H1 (cell line): ENCODE results near the gene LRRC49. TPM values are rescaled to one million over a fixed set of nuclear protein-coding genes. Genes with fewer than 3 reads are reported as not detected.

Source experiments
- CTCF ChIA-PET: fragments of 300-600 bp; sonication (Branson Sonifier 250); formaldehyde crosslinking; loops from one replicate; lab custom pipeline; 2021; ENCODE audit not compliant: partially characterized antibody; lab: Charles Lee
- POLR2A ChIA-PET: fragments of 300-600 bp; sonication (Branson Sonifier 250); formaldehyde crosslinking; loops from one replicate; lab custom pipeline; 2021; ENCODE audit warnings: inconsistent platforms; ENCODE audit not compliant: partially characterized antibody; lab: Charles Lee
- DNase-seq, 2 experiments: peaks; one replicate each; pipeline versions ENCODE4 v3.0.0 to v3.0.0-alpha.2; 2010 to 2022; ENCODE audit warnings: low spot score in 2 of 2, low read depth in 1 of 2, mixed read lengths in 1 of 2
- FAIRE-seq: peaks from 2 replicates; lab custom pipeline; 2011; peaks lifted over from hg19 to GRCh38; lab: Jason Lieb, UNC
- H2AFZ ChIP-seq: 2 replicates; pipeline ENCODE4 v1.8.1; 2012; ENCODE audit warnings: low read length, inconsistent platforms
- H2AK5ac ChIP-seq: 2 replicates; pipeline ENCODE4 v1.6.1; 2013; ENCODE audit warnings: low read depth, low read length
- H2BK120ac ChIP-seq: replicated peaks from 2 replicates; pipeline ENCODE3; 2013; ENCODE audit warnings: low read depth, low read length, inconsistent platforms
- H2BK12ac ChIP-seq: 2 replicates; pipeline ENCODE4 v1.6.1; 2013; ENCODE audit warnings: low read depth, low read length
- H2BK15ac ChIP-seq: 2 replicates; pipeline ENCODE4 v1.6.1; 2013; ENCODE audit warnings: low read length
- H2BK20ac ChIP-seq: 2 replicates; pipeline ENCODE4 v1.6.1; 2013; ENCODE audit warnings: low read length
- H2BK5ac ChIP-seq: 2 replicates; pipeline ENCODE4 v1.6.1; 2013; ENCODE audit warnings: low read depth, low read length
- H3K14ac ChIP-seq: 2 replicates; pipeline ENCODE4 v1.6.1; 2013; ENCODE audit warnings: inconsistent platforms; ENCODE audit not compliant: insufficient read length
- H3K18ac ChIP-seq: 2 replicates; pipeline ENCODE4 v1.6.1; 2013; ENCODE audit warnings: low read length; ENCODE audit errors: extremely low read depth
- H3K23ac ChIP-seq: 2 replicates; pipeline ENCODE4 v1.6.1; 2013; ENCODE audit warnings: inconsistent platforms; ENCODE audit not compliant: insufficient read length
- H3K23me2 ChIP-seq: 2 replicates; pipeline ENCODE4 v1.6.1; 2013; ENCODE audit warnings: low read depth, low read length
- H3K27ac ChIP-seq: 2 replicates; pipeline ENCODE4 v1.6.1; 2011; ENCODE audit warnings: low read depth, low read length, inconsistent platforms
- H3K27me3 ChIP-seq, 4 experiments: replicated peaks in 1 of 4; 1 replicate in 1 of 4; 2 replicates in 3 of 4; pipeline versions ENCODE4 v1.6.1 to v1.8.1; 2011 to 2013; ENCODE audit warnings: low read length in 3 of 4, mild to moderate bottlenecking in 3 of 4, inconsistent platforms in 2 of 4, mixed read lengths in 2 of 4, moderate library complexity in 1 of 4; ENCODE audit not compliant: control insufficient read depth in 3 of 4, insufficient read depth in 3 of 4; ENCODE audit errors: extremely low read depth in 1 of 4
- H3K36me3 ChIP-seq, 4 experiments: 2 replicates each; pipeline versions ENCODE4 v1.6.1 to v1.8.1; 2011 to 2013; ENCODE audit warnings: mild to moderate bottlenecking in 4 of 4, low read length in 3 of 4, moderate library complexity in 2 of 4, control low read depth in 1 of 4, inconsistent platforms in 1 of 4; ENCODE audit not compliant: insufficient read depth in 4 of 4, control insufficient read depth in 2 of 4
- H3K4ac ChIP-seq: replicated peaks from 2 replicates; pipeline ENCODE3; 2013; ENCODE audit warnings: low read length, low read depth, mixed read lengths, inconsistent platforms; ENCODE audit not compliant: insufficient read length
- H3K4me1 ChIP-seq, 4 experiments: replicated peaks in 1 of 4; 1 replicate in 1 of 4; 2 replicates in 3 of 4; pipeline versions ENCODE4 v1.6.1 to v1.8.1; 2011 to 2013; ENCODE audit warnings: low read length in 3 of 4, inconsistent platforms in 2 of 4, mixed read lengths in 1 of 4; ENCODE audit not compliant: insufficient read depth in 4 of 4, control insufficient read depth in 3 of 4
- H3K4me2 ChIP-seq, 2 experiments: 2 replicates each; pipeline versions ENCODE4 v1.6.1 to v1.8.1; 2011 to 2013; ENCODE audit warnings: low read depth in 2 of 2, low read length in 2 of 2, control low read depth in 1 of 2, inconsistent platforms in 1 of 2, mild to moderate bottlenecking in 1 of 2; ENCODE audit not compliant: insufficient read depth in 1 of 2
- H3K4me3 ChIP-seq, 4 experiments: fragments of 200-600, 300-600 bp in 1 of 4; sonication (generic), shearing (Covaris generic), sonication (Bioruptor Twin) in 1 of 4; 2 replicates each; pipeline versions ENCODE4 v1.5.1 to v1.8.1; 2011 to 2016; ENCODE audit warnings: low read length in 4 of 4, low read depth in 3 of 4, control low read depth in 2 of 4, inconsistent platforms in 2 of 4, mild to moderate bottlenecking in 2 of 4, mixed read lengths in 1 of 4, moderate library complexity in 1 of 4; ENCODE audit not compliant: insufficient read depth in 2 of 4; ENCODE audit errors: extremely low read depth in 1 of 4
- H3K56ac ChIP-seq: replicated peaks from 2 replicates; pipeline ENCODE3; 2013; ENCODE audit warnings: low read depth, mild to moderate bottlenecking, mixed read lengths, low read length, inconsistent platforms; ENCODE audit not compliant: insufficient read length
- H3K79me1 ChIP-seq: 2 replicates; pipeline ENCODE4 v1.6.1; 2013; ENCODE audit warnings: low read depth, low read length, control low read depth
- H3K79me2 ChIP-seq, 2 experiments: 2 replicates each; pipeline versions ENCODE4 v1.6.1 to v1.8.1; 2012 to 2013; ENCODE audit warnings: low read length in 2 of 2, mild to moderate bottlenecking in 2 of 2, inconsistent platforms in 1 of 2; ENCODE audit not compliant: insufficient read depth in 2 of 2, control insufficient read depth in 1 of 2
- H3K9ac ChIP-seq, 4 experiments: replicated peaks in 1 of 4; 1 replicate in 1 of 4; 2 replicates in 3 of 4; pipeline versions ENCODE4 v1.6.1 to v1.8.1; 2011 to 2013; ENCODE audit warnings: low read depth in 3 of 4, low read length in 3 of 4, control low read depth in 2 of 4, mild to moderate bottlenecking in 2 of 4, moderate library complexity in 2 of 4, inconsistent platforms in 1 of 4; ENCODE audit errors: extremely low read depth in 1 of 4
- H3K9me3 ChIP-seq, 2 experiments: 2 replicates each; pipeline versions ENCODE4 v1.6.1 to v1.8.1; 2012 to 2013; ENCODE audit warnings: mild to moderate bottlenecking in 2 of 2, moderate library complexity in 2 of 2, control low read depth in 1 of 2, inconsistent platforms in 1 of 2, low read depth in 1 of 2, low read length in 1 of 2, mixed read lengths in 1 of 2; ENCODE audit not compliant: insufficient read depth in 2 of 2
- H4K20me1 ChIP-seq, 2 experiments: replicated peaks in 1 of 2; 2 replicates each; pipeline versions ENCODE3 to v1.8.1; 2011 to 2013; ENCODE audit warnings: inconsistent platforms in 2 of 2, low read length in 2 of 2, mild to moderate bottlenecking in 1 of 2; ENCODE audit not compliant: insufficient read depth in 2 of 2, control insufficient read depth in 1 of 2
- H4K5ac ChIP-seq: 2 replicates; pipeline ENCODE4 v1.6.1; 2013; ENCODE audit warnings: low read length, low read depth, mixed read lengths, inconsistent platforms; ENCODE audit not compliant: insufficient read length
- H4K8ac ChIP-seq: 2 replicates; pipeline ENCODE4 v1.8.0; 2013; ENCODE audit warnings: mild to moderate bottlenecking, moderate library complexity, low read length, inconsistent platforms; ENCODE audit not compliant: insufficient read depth; ENCODE audit errors: extremely low read depth
- H4K91ac ChIP-seq: replicated peaks from 2 replicates; pipeline ENCODE3; 2013; ENCODE audit warnings: low read length, mixed read lengths, inconsistent platforms; ENCODE audit not compliant: insufficient read length
- CBX8 ChIP-seq: fragments of 300-800, 300-1000 bp; sonication (generic); IDR thresholded peaks from 2 replicates; pipeline ENCODE4 v1.7.1; 2016; ENCODE audit warnings: low read depth, low read length, borderline replicate concordance
- CEBPB ChIP-seq: IDR thresholded peaks from 2 replicates; pipeline ENCODE4 v1.6.1; 2012; ENCODE audit warnings: low read depth, low read length
- EP300 ChIP-seq, 2 experiments: IDR thresholded peaks; 1 replicate in 1 of 2; 2 replicates in 1 of 2; pipeline ENCODE4 v1.6.1; 2011 to 2012; ENCODE audit warnings: low read depth in 2 of 2, low read length in 2 of 2, mild to moderate bottlenecking in 2 of 2, borderline replicate concordance in 1 of 2, inconsistent platforms in 1 of 2, moderate library complexity in 1 of 2
- MAFK ChIP-seq: IDR thresholded peaks from 2 replicates; pipeline ENCODE4 v1.6.1; 2012; ENCODE audit warnings: low read depth, mild to moderate bottlenecking, improper control_type of control experiment, low read length
- POLR2A ChIP-seq, 2 experiments: IDR thresholded peaks; 1 replicate in 1 of 2; 2 replicates in 1 of 2; pipeline ENCODE4 v1.6.1; 2011; ENCODE audit warnings: low read depth in 2 of 2, low read length in 2 of 2, mild to moderate bottlenecking in 2 of 2; ENCODE audit errors: control extremely low read depth in 1 of 2
- RAD21 ChIP-seq, 2 experiments: IDR thresholded peaks in 1 of 2; conservative IDR thresholded peaks in 1 of 2; 2 replicates each; pipeline ENCODE4 v1.6.1; 2011; ENCODE audit warnings: low read depth in 2 of 2, low read length in 2 of 2, improper control_type of control experiment in 1 of 2, inconsistent platforms in 1 of 2, mild to moderate bottlenecking in 1 of 2, moderate library complexity in 1 of 2
- SAP30 ChIP-seq: fragments of 300-600 bp; sonication (generic); IDR thresholded peaks from 2 replicates; pipeline ENCODE4 v1.7.1; 2012; ENCODE audit warnings: low read length, moderate library complexity, mild to moderate bottlenecking, inconsistent platforms; ENCODE audit not compliant: insufficient read depth, insufficient replicate concordance
- SIRT6 ChIP-seq: IDR thresholded peaks from one replicate; pipeline ENCODE4 v1.7.1; 2012; ENCODE audit warnings: low read length, inconsistent platforms
- SRF ChIP-seq: IDR thresholded peaks from 2 replicates; pipeline ENCODE4 v1.6.1; 2011; ENCODE audit warnings: mild to moderate bottlenecking, low read depth, low read length, moderate library complexity
- WGBS, 2 experiments: shearing (Covaris generic) in 1 of 2; methylation state at CpG; one replicate each; pipeline versions ENCODE4 v1.1.6 to v1.1.7; 2013 to 2015; ENCODE audit warnings: low lambda C conversion rate in 2 of 2, mixed read lengths in 2 of 2, inconsistent platforms in 1 of 2, low coverage in 1 of 2, missing lambda C conversion rate in 1 of 2; ENCODE audit not compliant: insufficient replicate concordance in 2 of 2, insufficient coverage in 1 of 2, insufficient read length in 1 of 2; ENCODE audit errors: extremely low coverage in 1 of 2, missing lambda C conversion rate in 1 of 2; 5-methylcytosine and 5-hydroxymethylcytosine counted together
- polyA plus RNA-seq, 7 experiments: library from polyadenylated mRNA; depleted of rRNA in 3 of 7; stranded (reverse) in 5 of 7; unstranded in 2 of 7; fragments of >200 nt in 5 of 7; fragments of 200-250 nt in 2 of 7; gene quantifications; 1 replicate in 5 of 7; 2 replicates in 1 of 7; 4 replicates in 1 of 7; pipeline versions ENCODE4 v1.2.1 to v1.2.3, GENCODE V29; 2011 to 2013; ENCODE audit warnings: missing spikeins in 2 of 7, mixed read lengths in 2 of 7
- total RNA-seq: library from RNA; stranded (reverse); fragmentation: NEBNext Ultra II Directional; extraction: Animal tissue kit (Norgen Biotek cat#: 25700); gene quantifications from 2 replicates; pipeline ENCODE4 v1.2.1, GENCODE V29; 2021
- TF ChIP-seq, protein P1 (sequence below): IDR thresholded peaks from 2 replicates; pipeline ENCODE4 v1.6.1; 2012; ENCODE audit warnings: inconsistent platforms
- TF ChIP-seq, protein P2 (sequence below): IDR thresholded peaks from 2 replicates; pipeline ENCODE4 v1.6.1; 2012; ENCODE audit warnings: low read length, inconsistent platforms

Gene LRRC49
- total and polyA plus RNA-seq, 2 of the 8 experiments (the other 6 are each of a cell fraction or from before 2014, with no cell fraction given), result 5.0 to 10.4 TPM

- H4K8ac ChIP-seq, result no peak overlapping the region
- CTCF ChIA-PET, result interaction anchor here (0.9 to 1.1 kb wide), 2 partner anchors 15 to 46 kb away, joined by 3 read pairs; no protein-coding TSS in a partner anchor
- H3K56ac ChIP-seq, result no peak overlapping the region
- no peak overlapping the region for H2BK15ac ChIP-seq
- H3K23me2 ChIP-seq, result no peaks in the 10 kb centered on the region; the same call in 1 of the 2 replicates
- H2BK12ac ChIP-seq, result no peak overlapping the region
- H3K9me3 ChIP-seq, result no peaks in the 10 kb centered on the region
- no peak for TF ChIP-seq SIRT6
- no peak for TF ChIP-seq SAP30
- no peak for TF ChIP-seq CBX8
- TF ChIP-seq, protein P1, sequence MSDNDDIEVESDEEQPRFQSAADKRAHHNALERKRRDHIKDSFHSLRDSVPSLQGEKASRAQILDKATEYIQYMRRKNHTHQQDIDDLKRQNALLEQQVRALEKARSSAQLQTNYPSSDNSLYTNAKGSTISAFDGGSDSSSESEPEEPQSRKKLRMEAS, result no peak
- TF ChIP-seq SRF, result no peak
- TF ChIP-seq CEBPB, result no peak
- TF ChIP-seq EP300 (IDR thresholded peaks at IDR 0.05; ENCODE audit: borderline replicate concordance in 1 of 2, low read depth in 2 of 2, low read length in 2 of 2), result no peak
- no peak for TF ChIP-seq RAD21 (IDR thresholded peaks at IDR 0.05 in 1 of 2, conservative IDR thresholded peaks at IDR 0.05 in 1 of 2; ENCODE audit: low read depth in 2 of 2, low read length in 2 of 2)
- TF ChIP-seq, protein P2, sequence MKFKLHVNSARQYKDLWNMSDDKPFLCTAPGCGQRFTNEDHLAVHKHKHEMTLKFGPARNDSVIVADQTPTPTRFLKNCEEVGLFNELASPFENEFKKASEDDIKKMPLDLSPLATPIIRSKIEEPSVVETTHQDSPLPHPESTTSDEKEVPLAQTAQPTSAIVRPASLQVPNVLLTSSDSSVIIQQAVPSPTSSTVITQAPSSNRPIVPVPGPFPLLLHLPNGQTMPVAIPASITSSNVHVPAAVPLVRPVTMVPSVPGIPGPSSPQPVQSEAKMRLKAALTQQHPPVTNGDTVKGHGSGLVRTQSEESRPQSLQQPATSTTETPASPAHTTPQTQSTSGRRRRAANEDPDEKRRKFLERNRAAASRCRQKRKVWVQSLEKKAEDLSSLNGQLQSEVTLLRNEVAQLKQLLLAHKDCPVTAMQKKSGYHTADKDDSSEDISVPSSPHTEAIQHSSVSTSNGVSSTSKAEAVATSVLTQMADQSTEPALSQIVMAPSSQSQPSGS, result no peak
- no peak for TF ChIP-seq MAFK
- TF ChIP-seq POLR2A (IDR thresholded peaks at IDR 0.05; ENCODE audit: control extremely low read depth in 1 of 2, low read depth in 2 of 2, low read length in 2 of 2), result no peak
- H3K79me1 ChIP-seq, result no peaks in the 10 kb centered on the region
- POLR2A ChIA-PET, result interaction anchor here (0.6 kb wide), 1 partner anchor 12 kb away, joined by 4 read pairs; no protein-coding TSS in a partner anchor
- H2AFZ ChIP-seq, result no peak overlapping the region
- no peak overlapping the region for H3K14ac ChIP-seq
- no peaks in the 10 kb centered on the region for H3K4me1 ChIP-seq
- FAIRE-seq (no peak), DNase-seq (no peak)
- no peak overlapping the region for H4K5ac ChIP-seq
- no peak overlapping the region for H3K23ac ChIP-seq
- H4K91ac ChIP-seq, result no peak overlapping the region
- H4K20me1 ChIP-seq, result no peaks in the 10 kb centered on the region
- H3K4me3 ChIP-seq, result no peak overlapping the region
- no peak overlapping the region for H2BK120ac ChIP-seq
- no peak overlapping the region for H2AK5ac ChIP-seq
- no peaks in the 10 kb centered on the region for H3K79me2 ChIP-seq
- no peak overlapping the region for H3K9ac ChIP-seq
- H3K27me3 ChIP-seq, result no peaks in the 10 kb centered on the region
- no peak overlapping the region for H2BK20ac ChIP-seq
- no peaks in the 10 kb centered on the region for H3K36me3 ChIP-seq
- H3K18ac ChIP-seq, result no peak overlapping the region
- H3K4me2 ChIP-seq, result no peak overlapping the region
- no peak overlapping the region for H3K27ac ChIP-seq
- H3K4ac ChIP-seq, result no peak overlapping the region
- H2BK5ac ChIP-seq, result no peak overlapping the region
- WGBS, 2 experiments, result 84% methylated on average over 5 of the region's 5 CpGs; no CpG with 5 or more reads in 1 of the 2 experiments
Observed at GRCh38 chr15:71066983-71067382, 174.4 kb downstream of the LRRC49 start.
